GM18867 (cell line): ENCODE data around the gene AGER.
"Not testable (repeated sequence)": the region's sequence is repeated elsewhere in the genome, so short reads cannot be mapped to it uniquely, and the experiment has no call there.

ENCODE experiments used
- ATAC-seq: cut with Tn5 transposase; IDR thresholded peaks from one replicate; pipeline ENCODE4 v1.9.1; 2021; ENCODE audit warnings: mild to moderate bottlenecking, moderate library complexity; ENCODE audit not compliant: unreplicated experiment

AGER gene

DNA sequence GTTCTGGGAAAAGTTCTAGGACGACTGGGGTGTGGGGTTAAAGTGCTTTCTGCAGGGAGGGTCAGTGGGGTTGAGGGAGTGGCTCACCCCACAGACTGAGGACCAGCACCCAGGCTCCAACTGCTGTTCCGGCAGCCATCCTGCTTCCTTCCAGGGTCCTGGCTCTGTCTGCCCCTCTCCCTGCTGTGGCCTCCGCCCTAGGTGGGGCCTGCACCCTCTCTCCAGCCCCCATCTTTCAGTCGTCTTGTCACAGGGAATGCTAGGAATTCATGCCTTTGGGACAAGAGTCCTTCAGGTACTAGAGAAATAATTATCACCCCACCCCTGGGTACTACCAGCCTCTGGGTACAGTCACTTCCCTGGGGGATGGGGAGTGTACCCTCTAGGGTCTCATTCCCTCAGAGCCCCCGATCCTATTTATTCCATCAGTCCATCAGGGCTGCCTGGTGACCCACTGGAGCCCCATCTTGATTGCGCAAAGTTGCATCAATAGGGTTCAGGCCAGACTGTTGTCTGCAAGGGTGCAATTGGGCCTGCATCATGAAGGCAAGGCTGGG, at the start of gene AGER:
TSS of gene AGER (minus strand) at position 170 of the 557 bp plus-strand sequence. CDS start at position 139, 31 bp downstream.
- ATAC-seq, result no peak

DNA sequence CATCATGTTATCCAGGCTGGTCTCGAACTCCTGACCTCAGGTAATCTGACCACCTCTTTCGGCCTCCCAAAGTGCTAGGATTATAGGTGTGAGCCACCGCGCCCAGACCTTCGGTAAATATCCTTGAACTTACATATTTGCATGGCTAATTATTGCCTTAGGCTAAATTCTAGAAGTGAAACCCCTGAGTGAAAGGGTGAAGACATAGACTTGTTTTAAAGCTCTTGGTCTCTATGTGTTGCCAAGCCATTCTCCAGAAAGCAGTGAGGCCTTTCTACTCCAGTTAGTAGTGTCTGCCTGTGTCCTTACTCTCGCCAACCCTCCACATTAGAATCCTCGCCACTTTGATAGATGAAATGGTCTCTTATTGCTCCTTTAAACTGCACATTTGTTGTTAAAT, 42.4 kb upstream of the AGER start:
- no peak for ATAC-seq

DNA sequence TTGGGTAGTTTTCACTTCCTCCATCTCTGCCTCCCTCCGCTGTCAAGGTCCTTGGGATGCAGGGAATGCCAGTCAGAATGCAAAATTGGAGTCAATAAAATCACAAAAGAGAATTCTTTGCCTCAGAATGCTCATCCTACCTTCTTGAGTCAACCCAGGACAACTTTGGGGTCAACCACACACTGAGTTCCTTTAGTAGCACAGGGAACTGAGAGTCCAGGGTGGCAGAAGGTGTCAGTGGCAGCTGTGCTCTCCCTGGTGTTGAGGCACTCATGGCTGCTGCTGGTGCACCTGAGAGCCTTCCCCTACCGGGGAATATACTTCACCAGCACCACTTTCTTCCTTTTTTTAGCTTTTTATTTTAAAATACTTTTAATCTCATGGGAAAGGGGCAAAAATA, 40.6 kb upstream of the AGER start:
- ATAC-seq, result peak; percentile 68

DNA sequence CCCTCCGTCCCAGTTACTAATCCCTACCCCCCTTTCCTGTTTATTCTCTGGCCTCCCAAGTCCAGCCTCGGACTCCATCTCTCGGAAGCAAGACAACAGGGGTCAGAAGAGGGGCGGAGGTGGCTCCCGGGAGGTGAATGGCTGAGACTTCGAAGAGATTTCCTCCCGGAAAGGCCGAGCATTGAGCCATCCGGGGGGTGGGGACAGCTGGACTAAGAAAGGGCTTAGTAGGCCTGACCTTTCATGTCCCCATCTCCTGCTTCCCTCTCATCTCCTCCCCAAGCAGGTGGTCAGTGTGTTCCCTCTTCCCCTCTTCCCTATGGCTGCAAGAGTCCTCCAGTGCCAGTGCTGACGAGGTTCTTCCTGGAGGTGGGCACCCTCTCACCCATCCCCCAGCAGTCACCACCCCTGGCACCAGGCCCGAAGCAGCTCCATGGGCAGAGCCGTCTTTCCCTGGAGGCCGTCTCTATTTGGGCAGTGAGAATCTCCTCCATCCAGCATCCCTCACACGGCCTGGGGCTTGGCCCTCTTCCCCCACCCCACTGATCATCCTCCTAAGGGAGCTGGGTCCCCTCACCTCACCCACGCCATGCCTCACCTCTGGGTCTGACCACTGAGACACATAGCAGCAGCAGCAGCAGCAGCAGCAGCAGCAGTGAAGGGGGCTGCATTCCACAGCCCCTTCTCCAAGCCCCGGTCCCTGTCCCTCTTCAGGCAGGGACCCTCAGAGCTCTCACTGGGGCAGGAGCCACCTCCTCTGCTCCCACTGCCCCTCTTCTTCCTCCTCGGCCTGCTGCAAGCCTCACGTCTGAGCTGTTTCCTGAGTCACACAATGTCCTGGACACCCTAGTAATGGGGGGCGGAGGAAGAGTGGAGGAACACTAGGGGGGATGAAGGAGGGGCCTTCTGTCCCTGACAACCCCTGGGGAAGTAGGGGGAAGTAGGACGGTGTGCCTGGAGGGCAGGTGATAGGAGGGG, 39.5 kb upstream of the AGER start, which contains the start of gene NOTCH4:
TSS of gene NOTCH4 (minus strand) at position 810 of the 978 bp plus-strand sequence. CDS start at position 671, 139 bp downstream.
- no peak for ATAC-seq

DNA sequence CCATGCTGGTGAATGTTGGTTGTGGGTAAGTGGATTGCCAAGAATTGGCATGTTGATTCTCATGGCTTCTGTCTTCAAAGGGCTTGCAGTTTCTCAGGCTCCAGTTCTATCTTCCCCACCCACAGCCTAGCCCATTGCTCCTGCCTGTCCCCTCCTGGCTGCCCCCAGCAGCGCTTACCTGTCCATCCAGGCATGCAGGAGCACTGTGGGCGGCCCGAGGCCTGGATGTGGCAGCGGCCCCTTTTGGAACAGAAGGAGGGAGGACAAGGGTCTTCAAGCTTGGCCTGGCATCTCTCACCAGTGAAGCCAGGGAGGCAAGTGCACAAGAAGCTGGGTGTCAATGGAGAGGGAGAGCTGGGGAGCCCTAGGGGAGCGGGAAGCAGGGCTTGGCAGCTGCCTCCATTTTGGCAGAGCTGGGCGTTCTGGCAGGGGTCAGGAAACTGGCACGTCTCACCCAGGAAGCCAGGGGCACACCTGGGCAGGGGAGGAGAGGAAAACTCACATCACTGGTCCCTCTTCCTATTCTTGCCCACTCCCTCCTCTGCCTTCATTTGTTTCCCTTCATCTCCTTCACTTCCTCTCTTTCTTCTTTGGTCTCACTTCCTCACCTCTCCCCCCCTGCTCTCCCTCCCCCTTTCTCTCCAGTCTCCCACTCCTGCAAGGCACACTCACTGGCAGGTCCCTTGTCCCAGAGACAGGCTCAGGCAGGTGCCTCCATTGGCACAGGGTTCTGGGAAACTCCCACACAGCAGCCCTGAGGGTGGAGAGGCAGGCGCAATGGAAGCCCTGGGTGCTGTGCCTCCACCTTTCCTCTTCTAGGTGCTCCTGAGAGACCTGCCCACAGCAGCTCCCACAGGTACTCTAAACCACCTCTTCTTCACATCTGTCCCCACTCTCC, 38.5 kb upstream of the AGER start:
- ATAC-seq, result no peak

DNA sequence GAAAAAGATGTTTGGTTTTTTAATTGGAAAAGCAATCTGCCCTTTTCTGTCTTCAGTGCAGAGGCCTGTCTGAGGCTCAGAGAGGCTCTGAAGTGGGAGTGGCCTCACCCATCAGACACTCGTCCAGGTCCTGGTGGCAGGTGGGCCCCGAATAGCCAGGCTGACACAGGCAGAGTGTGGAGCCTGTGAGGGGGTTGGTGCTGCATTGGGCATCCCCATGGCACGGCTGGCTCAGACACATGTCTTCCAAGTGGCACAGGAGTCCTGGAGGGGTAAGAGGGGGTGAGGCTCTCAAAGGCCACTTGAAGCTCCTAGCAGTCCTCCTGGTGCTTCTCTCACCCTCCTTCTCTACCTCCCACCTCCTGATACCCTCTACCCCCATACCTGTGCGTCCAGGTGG, 36.0 kb upstream of the AGER start:
- ATAC-seq, result no peak

DNA sequence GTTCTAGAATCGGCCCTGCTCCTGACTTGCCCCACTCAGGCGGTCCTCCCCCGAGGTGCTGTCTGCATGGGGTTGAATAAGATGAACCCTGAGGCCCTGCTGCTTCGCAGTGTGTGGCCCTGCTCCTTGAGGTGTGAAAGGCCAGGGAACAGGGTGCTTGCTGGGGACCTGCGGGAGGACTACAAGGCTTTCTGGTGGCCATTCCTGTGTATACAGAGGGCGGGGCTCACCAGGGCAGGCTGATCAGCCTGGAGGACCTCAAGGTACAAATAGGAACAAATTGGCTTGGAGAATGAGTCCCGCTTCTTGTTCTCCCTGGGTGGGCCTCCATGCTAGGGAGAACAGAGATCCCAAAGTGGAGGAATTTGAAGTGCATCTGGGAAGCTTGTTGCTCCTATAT, 34.1 kb upstream of the AGER start:
- ATAC-seq, result no peak

DNA sequence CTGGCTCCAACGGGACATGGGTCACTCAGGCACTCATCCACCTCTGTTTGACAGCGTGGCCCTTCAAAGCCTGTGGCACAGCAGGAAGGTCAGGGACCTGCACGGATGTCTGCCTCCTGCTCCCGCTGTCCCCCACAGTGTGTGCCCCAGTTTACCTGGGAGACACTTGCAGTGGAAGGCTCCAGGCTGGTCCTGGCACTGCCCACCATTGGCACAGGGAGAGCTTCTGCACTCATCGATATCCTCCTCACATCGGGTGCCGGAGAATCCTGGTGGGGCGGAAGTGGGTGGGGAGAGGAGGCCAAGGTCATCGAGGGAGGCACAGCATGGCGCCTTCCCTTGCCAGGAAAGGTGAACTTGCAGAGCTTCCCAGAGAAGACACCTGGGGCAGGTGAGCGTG, 32.9 kb upstream of the AGER start:
- ATAC-seq, result no peak

DNA sequence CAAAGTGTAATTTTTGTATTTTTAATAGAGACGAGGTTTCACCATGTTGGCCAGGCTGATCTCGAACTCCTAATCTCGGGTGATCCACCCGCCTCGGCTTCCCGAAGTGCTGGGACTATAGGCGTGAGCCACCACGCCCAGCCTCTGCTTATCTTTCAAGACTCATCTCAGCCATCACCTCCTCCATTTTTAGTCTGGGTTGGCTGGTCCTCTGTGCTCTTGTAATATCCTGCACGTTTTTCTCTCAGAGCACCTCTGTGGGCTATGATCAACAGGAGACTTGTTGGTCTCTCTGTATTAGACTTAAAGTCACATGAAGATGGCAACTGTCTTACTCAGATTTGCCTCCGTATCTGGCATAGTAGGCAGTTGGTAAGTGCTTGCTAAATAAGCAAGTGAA, 32.2 kb upstream of the AGER start:
- no peak for ATAC-seq

DNA sequence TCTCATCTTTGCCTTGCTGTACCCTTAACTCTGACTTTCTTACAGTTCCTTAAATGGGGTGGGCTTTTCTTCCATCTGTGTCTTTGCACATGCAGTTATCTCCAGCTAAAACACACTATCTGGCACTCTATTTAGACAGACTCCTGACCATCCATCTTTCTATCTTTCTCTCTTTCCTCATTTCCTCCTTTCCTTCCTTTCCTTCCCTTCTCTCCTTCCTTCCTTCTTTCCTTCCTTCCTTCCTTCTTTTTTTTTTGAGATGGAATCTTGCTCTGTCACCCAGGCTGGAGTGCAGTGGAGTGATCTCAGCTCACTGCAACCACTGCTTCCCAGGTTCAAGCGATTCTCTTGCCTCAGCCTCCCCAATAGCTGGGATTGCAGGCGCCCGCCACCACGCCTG, 31.6 kb upstream of the AGER start:
- no peak for ATAC-seq

DNA sequence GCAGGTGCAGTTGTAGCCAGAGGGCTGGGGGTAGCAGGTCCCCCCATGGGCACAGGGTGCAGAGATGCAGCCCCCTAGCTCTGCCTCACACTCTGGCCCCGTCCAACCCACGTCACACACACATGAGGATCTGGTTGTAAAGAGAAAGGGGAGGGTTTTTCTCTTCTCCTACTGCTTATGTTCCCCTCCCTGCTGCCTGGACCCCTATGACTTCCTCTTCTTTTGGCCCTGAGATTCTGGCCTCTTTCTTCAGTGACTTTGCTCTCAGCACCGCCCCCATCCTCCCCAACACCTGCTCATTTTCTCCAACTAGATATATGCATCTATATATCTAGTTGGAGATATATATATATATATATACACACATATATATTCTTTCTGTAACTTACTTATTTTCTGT, 30.1 kb upstream of the AGER start:
- no peak for ATAC-seq

DNA sequence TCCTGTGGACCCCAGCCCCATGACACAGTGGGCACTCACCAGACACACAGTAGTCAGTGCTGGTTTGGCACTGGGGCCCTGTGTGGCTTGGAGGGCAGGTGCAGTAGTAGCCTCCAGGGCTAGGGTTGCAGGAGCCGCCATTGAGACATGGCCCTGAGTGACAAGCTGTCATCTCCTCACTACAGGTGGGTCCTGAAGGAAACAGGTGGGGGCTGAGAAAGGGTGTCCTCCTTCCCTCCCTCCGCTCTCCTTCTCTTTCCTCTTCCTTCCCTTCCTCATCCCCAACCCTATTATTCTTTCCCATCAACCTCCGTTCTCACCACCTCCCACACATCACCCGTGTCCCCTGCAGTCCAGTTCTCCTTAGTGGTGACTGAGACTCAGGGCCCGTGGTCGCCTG, 29.6 kb upstream of the AGER start:
- ATAC-seq, result no peak

DNA sequence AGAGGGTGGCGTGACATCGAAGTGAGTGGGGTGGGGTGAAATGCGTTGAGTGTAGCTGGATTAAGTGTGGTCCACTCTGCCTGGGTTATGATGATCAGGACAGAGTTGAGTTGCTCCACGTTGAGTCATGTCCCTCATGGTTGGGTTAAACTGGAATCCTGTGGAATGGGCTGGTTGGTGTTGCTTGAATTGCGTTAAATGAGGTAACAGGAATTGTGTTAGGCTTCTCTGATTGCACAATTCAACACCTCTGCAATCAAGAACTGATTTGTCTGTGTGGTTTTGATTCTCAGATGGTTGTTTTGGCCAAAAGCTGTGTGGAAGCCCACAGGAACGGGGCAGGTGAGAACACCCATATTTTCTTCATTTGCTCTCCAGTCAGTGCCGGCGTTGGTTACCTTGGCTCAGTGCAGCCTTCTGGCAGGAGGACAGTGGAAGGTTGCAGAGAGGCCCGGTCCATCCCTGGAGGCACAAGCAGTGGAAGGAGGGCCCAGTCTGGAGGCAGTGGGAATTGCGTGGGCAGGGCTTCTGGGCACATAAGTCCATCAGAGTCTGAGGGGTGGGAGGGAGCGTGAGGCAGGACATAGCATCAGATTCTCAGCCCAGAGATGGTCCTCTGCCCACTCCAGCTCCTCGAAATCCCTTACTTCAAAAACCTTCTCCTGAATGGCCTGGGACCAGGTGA, 28.2 kb upstream of the AGER start:
- no peak for ATAC-seq

DNA sequence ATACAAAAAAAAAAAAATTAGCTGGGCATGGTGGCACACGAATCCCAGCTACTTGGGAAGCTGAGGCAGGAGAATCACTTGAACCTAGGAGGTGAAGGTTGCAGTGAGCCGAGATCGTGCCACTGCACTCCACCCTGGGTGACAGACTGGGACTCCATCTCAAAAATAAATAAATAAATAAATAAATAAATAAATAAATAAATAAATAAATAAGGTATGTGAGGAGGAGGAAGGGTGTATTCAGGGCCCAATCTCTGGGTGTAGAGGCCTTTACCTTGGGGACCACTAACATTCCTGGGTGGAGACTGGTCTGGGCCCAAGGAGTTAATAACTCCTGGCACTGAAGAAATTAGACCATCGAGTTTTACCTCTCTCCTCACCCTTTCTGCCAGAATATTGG, 27.4 kb upstream of the AGER start:
- ATAC-seq, result not testable (repeated sequence)

DNA sequence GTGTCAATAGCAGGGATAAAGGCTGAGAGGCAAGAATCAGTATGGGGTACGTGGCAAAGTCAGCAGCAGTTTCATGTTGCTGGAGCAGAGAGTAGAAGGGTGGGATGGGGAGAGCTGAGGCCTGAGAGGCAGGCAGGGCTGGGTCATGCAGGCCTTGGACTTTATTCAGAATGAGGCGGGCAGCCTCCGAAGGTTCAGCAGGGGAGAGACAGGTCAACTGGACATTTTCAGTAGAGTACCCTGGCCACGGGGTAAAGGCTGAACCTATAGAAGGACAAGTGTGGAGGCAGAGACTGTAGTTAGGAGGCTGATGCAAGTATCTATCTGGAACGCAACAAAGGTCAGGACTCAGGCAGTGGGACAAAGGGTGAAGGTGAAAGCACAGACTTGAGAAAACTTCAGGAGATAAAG, 26.1 kb upstream of the AGER start:
- no peak for ATAC-seq

DNA sequence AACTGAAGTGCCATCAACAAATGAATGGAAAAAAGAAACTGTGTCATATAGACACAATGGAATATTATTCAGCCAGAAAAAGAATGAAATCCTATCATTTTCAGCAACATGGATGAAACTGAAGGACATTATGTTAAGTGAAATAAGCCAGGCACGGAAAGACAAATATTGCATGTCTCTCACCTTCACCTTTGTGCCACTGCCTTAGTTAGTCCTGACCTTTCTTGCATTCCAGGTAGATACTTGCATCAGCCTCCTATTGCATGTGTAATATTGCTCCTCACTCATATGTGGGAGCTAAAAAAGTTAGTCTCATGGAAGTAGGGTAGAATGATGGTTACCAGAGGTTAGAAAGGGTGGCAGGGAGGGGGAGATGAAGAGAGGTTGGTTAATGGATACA, 24.9 kb upstream of the AGER start:
- ATAC-seq, result no peak

DNA sequence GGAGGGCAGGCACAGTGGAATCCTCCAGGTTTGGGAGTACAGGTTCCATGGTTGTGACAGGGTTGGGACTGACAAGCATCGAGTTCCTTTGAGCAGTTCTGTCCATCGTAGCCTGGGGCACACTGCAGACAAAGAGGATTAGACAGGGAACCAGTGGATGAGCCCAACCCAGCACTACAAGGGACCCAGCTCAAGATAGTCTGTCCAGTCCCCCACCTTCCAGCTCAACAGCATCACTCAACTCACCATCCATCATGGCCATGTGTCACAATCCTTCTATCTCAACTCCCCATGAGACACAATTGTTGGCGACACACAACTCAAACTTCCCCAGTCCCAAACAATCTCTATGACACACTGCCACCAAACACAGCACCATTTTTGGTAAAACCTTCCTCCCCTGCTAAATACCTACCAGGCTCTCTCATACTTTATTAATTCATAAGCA, 20.2 kb upstream of the AGER start:
- ATAC-seq, result no peak

DNA sequence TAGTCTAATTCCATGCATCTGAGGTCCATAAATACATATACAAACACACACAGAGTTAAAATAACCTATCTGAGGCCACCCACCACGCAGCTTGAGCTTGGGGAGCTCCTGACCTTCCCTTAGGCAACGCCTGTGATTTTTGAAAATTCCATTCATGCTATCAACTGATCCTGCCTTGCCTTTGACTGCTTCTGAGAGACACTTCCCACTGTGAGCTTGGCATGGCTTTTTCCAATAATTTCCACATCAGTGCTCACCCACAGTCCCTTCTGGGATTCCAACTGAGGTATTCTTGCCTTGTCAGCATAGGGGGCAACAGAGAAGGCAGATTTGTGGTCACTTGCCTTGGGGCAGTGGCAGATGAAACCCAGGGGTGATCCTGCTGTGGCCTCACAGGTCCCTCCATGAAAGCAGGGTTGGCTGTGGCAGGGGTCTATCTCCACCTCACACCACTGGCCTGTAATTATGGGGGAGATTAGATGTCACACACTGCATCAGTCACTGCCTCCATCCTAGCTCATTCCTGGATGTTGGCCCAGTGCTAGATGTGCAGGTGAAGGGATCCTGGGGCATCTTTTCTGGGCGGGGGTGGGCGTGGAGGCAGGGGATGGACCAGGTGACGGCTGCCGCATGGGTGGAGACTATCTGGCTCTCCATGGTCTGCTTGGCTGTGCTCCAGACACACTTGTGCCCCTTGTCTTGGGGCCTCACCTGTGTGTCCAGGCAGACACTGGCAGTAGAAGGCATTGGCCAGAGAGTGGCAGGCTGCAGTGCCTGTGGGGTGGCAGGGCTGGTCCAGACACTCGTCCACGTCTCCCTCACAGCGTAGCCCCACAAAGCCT, 19.6 kb upstream of the AGER start:
- ATAC-seq, result no peak

DNA sequence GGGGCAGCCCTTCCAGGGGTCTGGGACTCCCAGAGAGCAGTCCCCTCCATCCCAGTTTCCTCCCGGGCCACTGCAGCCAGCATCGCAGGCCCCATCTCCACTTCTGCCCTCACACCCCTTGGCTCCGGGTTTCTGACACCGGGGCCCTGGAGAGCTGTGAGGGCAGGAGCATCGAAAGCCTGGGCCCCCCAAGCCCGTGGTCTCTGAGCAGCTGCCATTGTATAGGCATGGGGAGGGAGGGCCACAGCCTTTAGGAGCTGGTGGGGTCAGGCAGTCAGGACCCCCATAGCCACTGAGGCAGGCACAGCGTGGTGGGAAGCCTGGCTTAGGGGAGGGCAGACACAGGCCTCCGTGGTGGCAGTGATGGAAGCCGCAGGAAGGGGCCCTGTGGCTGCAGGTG, 18.1 kb upstream of the AGER start:
- ATAC-seq, result no peak
